HEK293 (cell line): ENCODE results near the gene MIF4GD.

Source experiments
- CTCF ChIP-seq: fragments of 450-650 bp; formaldehyde crosslinking; IDR thresholded peaks from 2 replicates; pipeline ENCODE4 v1.5.1; 2016; ENCODE audit warnings: missing biosample characterization, missing genetic modification characterization
- KLF1 ChIP-seq: fragments of 450-650 bp; formaldehyde crosslinking; IDR thresholded peaks from 2 replicates; pipeline ENCODE4 v1.5.1; 2016; ENCODE audit warnings: missing biosample characterization, missing genetic modification characterization
- SP3 ChIP-seq: fragments of 450-650 bp; formaldehyde crosslinking; IDR thresholded peaks from 2 replicates; pipeline ENCODE4 v1.5.1; 2016; ENCODE audit warnings: missing biosample characterization, missing genetic modification characterization
- YY1 ChIP-seq: fragments of 450-650 bp; formaldehyde crosslinking; IDR thresholded peaks from 2 replicates; pipeline ENCODE4 v1.5.1; 2018; ENCODE audit warnings: missing biosample characterization, missing genetic modification characterization
- ZBTB6 ChIP-seq: fragments of 450-650 bp; formaldehyde crosslinking; IDR thresholded peaks from 2 replicates; pipeline ENCODE4 v1.5.1; 2017; ENCODE audit warnings: missing biosample characterization, missing genetic modification characterization
- ZNF138 ChIP-seq: fragments of 450-650 bp; formaldehyde crosslinking; IDR thresholded peaks from 2 replicates; pipeline ENCODE4 v1.5.1; 2016; ENCODE audit warnings: missing biosample characterization, missing genetic modification characterization, borderline replicate concordance
- ZNF148 ChIP-seq: fragments of 450-650 bp; formaldehyde crosslinking; IDR thresholded peaks from 2 replicates; pipeline ENCODE4 v1.5.0; 2017; ENCODE audit warnings: missing biosample characterization, missing genetic modification characterization, borderline replicate concordance
- ZNF169 ChIP-seq: fragments of 450-650 bp; formaldehyde crosslinking; IDR thresholded peaks from 2 replicates; pipeline ENCODE4 v1.5.1; 2016; ENCODE audit warnings: missing biosample characterization, missing genetic modification characterization
- ZNF174 ChIP-seq: fragments of 450-650 bp; formaldehyde crosslinking; IDR thresholded peaks from 2 replicates; pipeline ENCODE4 v1.5.0; 2017; ENCODE audit warnings: missing biosample characterization, mild to moderate bottlenecking, missing genetic modification characterization
- ZNF266 ChIP-seq: fragments of 450-650 bp; formaldehyde crosslinking; IDR thresholded peaks from 2 replicates; pipeline ENCODE4 v1.5.1; 2016; ENCODE audit warnings: missing biosample characterization, missing genetic modification characterization, low read depth
- ZNF558 ChIP-seq: fragments of 450-650 bp; formaldehyde crosslinking; IDR thresholded peaks from 2 replicates; pipeline ENCODE4 v1.5.1; 2016; ENCODE audit warnings: missing biosample characterization, missing genetic modification characterization
- TF ChIP-seq, protein P1 (sequence below): fragments of 450-650 bp; formaldehyde crosslinking; IDR thresholded peaks from 2 replicates; pipeline ENCODE4 v1.5.1; 2016; ENCODE audit warnings: missing biosample characterization, missing genetic modification characterization
- TF ChIP-seq, protein P2 (sequence below): fragments of 450-650 bp; formaldehyde crosslinking; IDR thresholded peaks from 2 replicates; pipeline ENCODE4 v1.5.1; 2016; ENCODE audit warnings: missing biosample characterization, missing genetic modification characterization

- TF ChIP-seq ZNF148 (tag by site-specific recombination) (no peak; the same call in 1 of the 2 replicates), CTCF (tag by site-specific recombination) (peak; percentile 42; the same call in 1 of the 2 replicates), ZNF138 (tag by site-specific recombination) (no peak), ZBTB6 (tag by site-specific recombination) (no peak), ZNF266 (tag by site-specific recombination) (no peak), ZNF558 (tag by site-specific recombination) (peak; percentile 58; the same call in 1 of the 2 replicates), ZNF174 (tag by site-specific recombination) (no peak), ZNF169 (no peak), YY1 (tag by site-specific recombination) (peak; percentile 95), SP3 (tag by site-specific recombination) (peak; percentile 97), KLF1 (peak; percentile 78)
- TF ChIP-seq, protein P1, sequence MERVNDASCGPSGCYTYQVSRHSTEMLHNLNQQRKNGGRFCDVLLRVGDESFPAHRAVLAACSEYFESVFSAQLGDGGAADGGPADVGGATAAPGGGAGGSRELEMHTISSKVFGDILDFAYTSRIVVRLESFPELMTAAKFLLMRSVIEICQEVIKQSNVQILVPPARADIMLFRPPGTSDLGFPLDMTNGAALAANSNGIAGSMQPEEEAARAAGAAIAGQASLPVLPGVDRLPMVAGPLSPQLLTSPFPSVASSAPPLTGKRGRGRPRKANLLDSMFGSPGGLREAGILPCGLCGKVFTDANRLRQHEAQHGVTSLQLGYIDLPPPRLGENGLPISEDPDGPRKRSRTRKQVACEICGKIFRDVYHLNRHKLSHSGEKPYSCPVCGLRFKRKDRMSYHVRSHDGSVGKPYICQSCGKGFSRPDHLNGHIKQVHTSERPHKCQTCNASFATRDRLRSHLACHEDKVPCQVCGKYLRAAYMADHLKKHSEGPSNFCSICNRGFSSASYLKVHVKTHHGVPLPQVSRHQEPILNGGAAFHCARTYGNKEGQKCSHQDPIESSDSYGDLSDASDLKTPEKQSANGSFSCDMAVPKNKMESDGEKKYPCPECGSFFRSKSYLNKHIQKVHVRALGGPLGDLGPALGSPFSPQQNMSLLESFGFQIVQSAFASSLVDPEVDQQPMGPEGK (tag by site-specific recombination): peak; percentile 79
- TF ChIP-seq, protein P2, sequence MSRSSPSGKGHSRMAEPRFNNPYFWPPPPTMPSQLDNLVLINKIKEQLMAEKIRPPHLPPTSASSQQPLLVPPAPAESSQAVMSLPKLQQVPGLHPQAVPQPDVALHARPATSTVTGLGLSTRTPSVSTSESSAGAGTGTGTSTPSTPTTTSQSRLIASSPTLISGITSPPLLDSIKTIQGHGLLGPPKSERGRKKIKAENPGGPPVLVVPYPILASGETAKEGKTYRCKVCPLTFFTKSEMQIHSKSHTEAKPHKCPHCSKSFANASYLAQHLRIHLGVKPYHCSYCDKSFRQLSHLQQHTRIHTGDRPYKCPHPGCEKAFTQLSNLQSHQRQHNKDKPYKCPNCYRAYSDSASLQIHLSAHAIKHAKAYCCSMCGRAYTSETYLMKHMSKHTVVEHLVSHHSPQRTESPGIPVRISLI (tag by site-specific recombination): no peak
Observed at GRCh38 chr17:75261336-75262111, 9.5 kb downstream of the MIF4GD start, which contains the start of the genes GGA3 and MRPS7.
